Stimulated activated CD4-positive, alpha-beta T cell treated with anti-CD3 and anti-CD28 coated beads, Interleukin-15, amount 100 ng/mL, for 1 hour (primary cell): Measurements from ENCODE around the gene PAK6.
A peak's percentile ranks its signal among the peaks of the same experiment; 100 is the strongest.

Experiments used
- DNase-seq, 2 donors: peaks; one replicate each; pipeline ENCODE4 v3.0.0-alpha.2; 2020; ENCODE audit warnings: low read depth in 1 of 2, low spot score in 1 of 2

Gene PAK6

GRCh38 chr15:40255033-40255432 is 16.2 kb downstream of the PAK6 start:
- no peak for DNase-seq

GRCh38 chr15:40256638-40257235 is 17.9 kb downstream of the PAK6 start:
- no peak for DNase-seq

- DNase-seq, result no peak
These were observed 19.0 kb downstream of the PAK6 start for GRCh38 chr15:40257656-40258450.

DNA sequence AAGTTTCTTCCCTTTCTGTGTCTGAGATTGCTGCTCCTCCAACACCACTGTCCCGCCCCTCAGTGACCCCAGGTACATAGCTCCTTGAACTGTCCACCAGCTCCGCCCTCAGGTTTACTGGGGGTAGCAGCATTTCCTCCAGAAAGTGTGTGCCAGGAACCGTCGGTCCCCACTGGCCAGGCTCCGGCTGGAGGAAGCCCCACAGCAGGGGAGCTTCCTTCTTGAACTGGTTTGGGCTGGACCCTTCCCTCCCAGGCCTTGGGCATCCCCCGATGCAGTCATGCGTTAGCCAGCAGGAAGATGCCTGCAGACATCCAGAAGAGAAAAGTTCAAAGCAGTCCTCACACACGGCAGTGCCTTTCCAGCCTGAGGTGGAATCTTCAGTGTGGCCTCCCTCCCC is 19.7 kb downstream of the PAK6 start:
- DNase-seq, result no peak

- no peak for DNase-seq
These were observed 20.2 kb downstream of the PAK6 start for GRCh38 chr15:40259021-40259420.

GRCh38 chr15:40263024-40263754 is 24.3 kb downstream of the PAK6 start:
- no peak for DNase-seq

GRCh38 chr15:40264321-40265153 is 25.7 kb downstream of the PAK6 start:
- no peak for DNase-seq

- DNase-seq, result no peak
These were observed 26.5 kb downstream of the PAK6 start for GRCh38 chr15:40265355-40265754.

GRCh38 chr15:40265875-40266274 is 27.0 kb downstream of the PAK6 start:
- DNase-seq, result no peak

GRCh38 chr15:40266828-40267304 is 28.0 kb downstream of the PAK6 start:
- DNase-seq, result no peak

DNA sequence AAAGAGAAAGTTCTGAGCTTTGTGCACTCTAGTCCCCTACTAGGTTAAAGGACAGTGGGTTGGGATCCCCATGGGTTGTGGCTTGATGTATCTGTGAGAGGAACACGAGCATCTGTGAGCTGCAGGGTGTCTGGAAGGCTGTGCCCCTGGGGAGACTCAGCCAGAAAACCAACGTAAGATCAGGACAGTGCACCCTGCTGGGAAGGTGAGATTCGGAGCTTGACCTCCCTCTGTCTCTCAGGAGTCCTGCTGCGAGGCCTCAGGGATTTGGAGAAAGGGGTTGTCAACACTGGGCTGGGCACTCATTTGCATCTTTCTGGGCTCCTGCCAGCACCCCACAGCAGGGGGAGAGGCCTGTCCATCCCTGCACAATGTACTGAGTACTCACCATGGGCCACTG is 28.8 kb downstream of the PAK6 start:
- DNase-seq, result no peak

- DNase-seq, result no peak
These were observed 30.7 kb downstream of the PAK6 start for GRCh38 chr15:40269604-40270003.

GRCh38 chr15:40270246-40270995 is 31.6 kb downstream of the PAK6 start:
- no peak for DNase-seq

- DNase-seq, result no peak
These were observed 33.0 kb downstream of the PAK6 start for GRCh38 chr15:40271685-40272484.

DNA sequence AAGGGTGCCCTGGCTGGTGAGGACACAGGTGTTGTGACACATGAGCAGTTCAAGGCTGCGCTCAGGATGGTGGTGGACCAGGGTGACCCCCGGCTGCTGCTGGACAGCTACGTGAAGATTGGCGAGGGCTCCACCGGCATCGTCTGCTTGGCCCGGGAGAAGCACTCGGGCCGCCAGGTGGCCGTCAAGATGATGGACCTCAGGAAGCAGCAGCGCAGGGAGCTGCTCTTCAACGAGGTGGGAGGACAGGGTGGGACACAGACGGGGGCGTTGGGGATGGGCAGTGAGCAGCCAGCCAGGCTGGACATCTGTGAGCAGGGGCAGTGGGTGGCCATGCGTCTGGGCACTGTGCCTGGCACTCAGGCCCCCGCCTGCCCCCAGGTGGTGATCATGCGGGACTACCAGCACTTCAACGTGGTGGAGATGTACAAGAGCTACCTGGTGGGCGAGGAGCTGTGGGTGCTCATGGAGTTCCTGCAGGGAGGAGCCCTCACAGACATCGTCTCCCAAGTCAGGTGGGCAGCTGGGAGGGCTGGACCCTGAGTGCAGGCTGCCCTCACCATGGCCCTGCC is 33.7 kb downstream of the PAK6 start:
- no peak for DNase-seq

DNA sequence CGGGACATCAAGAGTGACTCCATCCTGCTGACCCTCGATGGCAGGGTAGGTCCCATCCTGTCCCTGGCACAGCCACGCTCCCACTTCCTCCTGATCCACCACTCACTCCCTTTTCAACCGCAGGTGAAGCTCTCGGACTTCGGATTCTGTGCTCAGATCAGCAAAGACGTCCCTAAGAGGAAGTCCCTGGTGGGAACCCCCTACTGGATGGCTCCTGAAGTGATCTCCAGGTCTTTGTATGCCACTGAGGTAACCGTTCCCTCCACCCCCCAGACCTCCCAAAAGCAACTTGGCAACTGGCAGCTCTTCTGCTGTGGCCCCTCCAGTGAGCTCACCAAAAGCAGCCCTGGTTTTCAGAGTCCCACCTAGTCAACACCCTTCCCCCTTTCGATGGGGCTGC is 34.6 kb downstream of the PAK6 start:
- DNase-seq, result no peak

DNA sequence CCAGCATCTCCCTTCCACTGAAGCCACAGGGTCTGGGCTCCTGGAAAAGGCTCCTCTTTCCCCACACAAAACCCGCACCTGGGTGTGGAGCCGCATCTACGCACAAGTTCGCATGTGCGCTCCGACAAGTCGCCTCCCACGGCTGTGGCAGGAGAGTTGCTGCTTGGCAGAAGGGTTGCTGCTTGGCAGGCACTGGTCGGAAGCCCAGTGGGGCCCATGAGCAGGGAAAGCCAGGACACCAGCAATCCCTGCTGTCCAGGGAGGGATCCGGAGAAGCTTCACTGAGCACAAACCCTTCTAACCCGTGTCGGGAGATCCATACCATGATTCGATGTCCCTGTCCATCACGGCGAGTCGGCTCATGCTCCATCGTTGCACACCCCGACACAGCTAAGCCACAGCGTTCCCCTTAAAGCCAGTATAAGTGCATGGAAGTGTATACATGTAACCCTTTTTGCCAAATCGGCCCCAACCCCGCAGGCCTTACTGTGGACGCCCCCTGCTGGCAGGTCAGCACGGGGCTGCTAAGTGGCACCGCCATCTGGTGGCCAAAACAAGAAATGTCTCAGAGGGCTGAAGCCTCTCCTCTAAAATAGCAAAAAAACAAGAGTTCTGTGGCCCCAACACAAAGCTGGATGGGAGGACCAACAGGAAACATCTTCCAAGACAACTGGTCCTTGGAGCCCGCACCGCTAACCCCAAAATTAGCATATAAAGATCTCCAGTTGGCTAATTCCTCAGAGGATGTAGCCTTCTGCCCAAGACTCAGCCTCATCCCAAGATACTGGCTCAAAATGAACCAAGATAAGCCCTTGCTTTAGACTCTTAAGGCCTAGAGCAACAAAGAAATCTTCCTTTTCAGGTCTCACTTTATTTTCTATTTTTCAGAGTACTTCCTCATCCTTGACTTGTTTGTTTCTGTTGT is 35.7 kb downstream of the PAK6 start:
- DNase-seq, result peak; percentile 82

DNA sequence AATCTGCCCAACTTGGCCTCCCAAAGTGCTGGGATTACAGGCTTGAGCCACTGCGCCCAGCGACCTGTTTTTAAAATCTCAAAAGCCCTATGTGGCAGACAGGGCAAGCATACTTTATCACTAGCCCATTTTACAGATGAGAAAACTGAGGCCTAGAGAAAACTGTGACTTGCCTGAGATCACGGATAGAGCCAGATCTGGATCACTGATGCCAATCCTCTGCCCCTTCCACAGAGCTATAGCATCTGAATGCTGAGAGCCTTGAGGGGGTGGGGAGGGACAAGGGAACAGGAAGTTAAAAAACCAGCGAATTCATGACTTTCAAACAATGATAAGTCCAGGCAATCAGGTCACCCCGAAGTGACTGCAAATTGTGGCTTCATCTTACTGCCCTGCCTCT is 36.7 kb downstream of the PAK6 start:
- no peak for DNase-seq
